HG03175 (cell line): ENCODE results near the gene PRCD.
"Not testable (repeated sequence)": the region's sequence is repeated elsewhere in the genome, so short reads cannot be mapped to it uniquely, and the experiment has no call there.

Source experiments
- ATAC-seq: cut with Tn5 transposase; IDR thresholded peaks from one replicate; pipeline ENCODE4 v1.9.1; 2021; ENCODE audit warnings: mild to moderate bottlenecking, moderate library complexity; ENCODE audit not compliant: unreplicated experiment

PRCD gene

GRCh38 chr17:76551685-76552084 lies 11.8 kb downstream of the PRCD start:
- no peak for ATAC-seq

DNA sequence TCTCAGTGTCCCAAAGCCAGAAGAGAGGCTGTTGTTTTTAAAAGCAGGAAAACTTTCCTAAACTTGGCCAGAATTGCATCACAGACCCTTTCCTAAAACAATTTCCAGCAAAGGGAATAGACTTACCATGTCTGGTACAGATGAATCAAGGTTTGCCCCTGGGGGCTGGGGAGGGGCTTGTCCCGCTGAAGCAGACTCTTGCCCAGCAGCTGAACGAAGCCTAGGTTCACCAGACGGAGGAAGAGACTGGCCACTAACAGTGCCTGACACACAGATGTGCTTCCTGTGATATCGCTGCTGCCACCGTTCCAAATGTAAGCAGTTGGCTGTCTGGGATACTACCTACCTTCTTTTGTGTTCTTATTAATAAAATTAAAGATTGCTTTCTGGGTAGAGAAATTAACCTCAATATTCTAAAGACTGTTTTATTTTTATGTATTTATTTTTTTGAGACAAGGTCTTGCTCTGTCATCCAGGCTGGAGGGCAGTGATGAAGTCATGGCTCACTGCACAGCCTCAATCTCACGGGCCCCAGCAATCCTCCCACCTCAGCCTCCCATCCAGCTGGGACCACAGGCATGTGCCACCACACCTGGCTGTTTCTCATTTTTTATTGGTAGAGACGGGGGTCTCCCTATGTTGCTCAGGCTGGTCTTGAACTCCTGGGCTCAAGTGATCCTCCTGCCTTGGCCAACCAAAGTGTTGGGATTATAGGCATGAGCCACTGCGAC lies 13.5 kb downstream of the PRCD start:
- no peak for ATAC-seq

GRCh38 chr17:76554131-76554530 lies 14.3 kb downstream of the PRCD start:
- ATAC-seq, result no peak

- ATAC-seq, result no peak
Measured at GRCh38 chr17:76556765-76557367, 17.0 kb downstream of the PRCD start.

DNA sequence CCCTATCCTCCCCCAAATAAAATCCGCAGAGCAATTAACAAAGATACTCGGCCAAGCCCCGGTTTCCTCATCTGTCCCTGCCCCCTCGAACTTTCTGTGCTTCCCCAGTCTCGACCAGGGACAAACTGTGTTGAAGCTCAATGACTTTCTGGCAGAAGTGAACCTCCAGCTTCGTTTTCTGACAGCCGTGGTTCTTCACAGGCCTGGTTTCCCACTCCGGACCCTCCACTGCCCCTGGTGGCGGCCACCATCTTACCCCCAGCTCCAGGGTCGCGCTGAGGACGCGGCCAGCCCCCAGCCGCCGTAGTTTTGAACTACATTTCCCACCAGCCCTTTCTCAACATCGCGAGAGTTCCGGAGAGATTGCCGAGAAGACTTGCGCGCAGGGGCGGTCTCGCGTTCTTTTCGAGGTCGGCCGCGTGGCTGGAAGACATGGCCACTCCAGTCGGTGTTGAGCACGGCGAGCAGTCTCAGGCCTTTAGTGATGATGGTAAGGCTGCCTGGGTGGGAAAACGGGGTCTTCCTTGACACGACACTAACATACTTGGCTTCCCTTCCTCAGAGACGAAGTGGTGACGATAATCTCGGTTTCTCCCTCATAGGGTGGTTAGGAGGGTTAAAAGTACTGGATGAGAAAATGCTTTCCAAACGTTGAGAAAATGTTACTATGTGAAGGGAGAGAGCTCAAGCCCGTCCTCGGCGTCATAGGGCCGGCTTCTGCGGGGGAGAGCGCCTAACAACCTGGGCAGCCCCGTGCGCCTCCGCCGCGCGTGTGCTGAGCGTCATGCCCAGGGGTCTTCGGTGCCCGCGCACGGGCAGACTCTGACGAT lies 17.7 kb downstream of the PRCD start:
- peak; percentile 87 for ATAC-seq

- no peak for ATAC-seq
Measured at GRCh38 chr17:76558198-76559095, 18.6 kb downstream of the PRCD start.

- ATAC-seq, result not testable (repeated sequence)
Measured at GRCh38 chr17:76559460-76559859, 19.6 kb downstream of the PRCD start.

GRCh38 chr17:76560036-76560876 lies 20.4 kb downstream of the PRCD start:
- no peak for ATAC-seq

DNA sequence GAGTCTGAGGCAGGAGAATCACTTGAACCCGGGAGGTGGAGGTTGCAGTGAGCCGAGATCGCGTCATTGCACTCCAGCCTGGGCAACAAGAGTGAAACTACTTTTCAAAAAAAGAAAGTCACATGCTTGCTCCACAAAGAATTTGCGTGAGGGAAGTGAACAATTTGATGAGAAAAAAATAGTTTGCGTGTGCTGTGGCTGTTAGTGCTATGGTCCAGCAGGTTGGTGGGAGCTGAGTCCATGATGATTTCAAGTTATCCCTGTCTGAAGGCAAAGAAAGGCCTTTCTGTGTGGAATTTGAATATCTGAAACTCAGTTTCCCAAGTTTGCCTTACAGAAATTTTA lies 21.0 kb downstream of the PRCD start:
- ATAC-seq, result no peak

- no peak for ATAC-seq
Measured at GRCh38 chr17:76561332-76561731, 21.5 kb downstream of the PRCD start.

DNA sequence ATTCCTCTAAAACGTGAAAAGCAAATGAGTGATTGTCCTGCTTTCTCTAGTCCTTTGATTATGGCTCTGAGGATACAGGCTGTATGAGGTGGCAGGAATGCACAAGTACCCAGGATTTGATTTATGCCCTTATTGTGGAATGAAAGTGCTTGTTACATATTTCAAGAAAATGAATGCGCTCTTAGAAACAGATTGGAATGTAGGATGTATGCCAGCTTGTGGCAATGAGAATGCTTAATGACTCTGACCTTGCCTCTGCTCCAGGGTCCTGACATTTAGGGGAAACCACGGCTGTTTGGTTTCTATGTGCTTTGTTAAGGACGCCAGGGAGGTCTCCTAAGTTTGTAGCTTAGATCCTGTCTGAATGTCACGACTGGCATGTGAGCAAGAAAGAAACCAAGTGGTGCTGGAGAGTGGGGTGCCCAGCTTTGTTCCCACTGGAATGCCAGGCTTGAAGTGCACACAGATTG lies 22.0 kb downstream of the PRCD start:
- ATAC-seq, result no peak

- no peak for ATAC-seq
Measured at GRCh38 chr17:76562734-76563148, 22.9 kb downstream of the PRCD start.

GRCh38 chr17:76563359-76563758 lies 23.5 kb downstream of the PRCD start:
- ATAC-seq, result not testable (repeated sequence)

GRCh38 chr17:76564991-76565727 lies 25.3 kb downstream of the PRCD start:
- not testable (repeated sequence) for ATAC-seq

DNA sequence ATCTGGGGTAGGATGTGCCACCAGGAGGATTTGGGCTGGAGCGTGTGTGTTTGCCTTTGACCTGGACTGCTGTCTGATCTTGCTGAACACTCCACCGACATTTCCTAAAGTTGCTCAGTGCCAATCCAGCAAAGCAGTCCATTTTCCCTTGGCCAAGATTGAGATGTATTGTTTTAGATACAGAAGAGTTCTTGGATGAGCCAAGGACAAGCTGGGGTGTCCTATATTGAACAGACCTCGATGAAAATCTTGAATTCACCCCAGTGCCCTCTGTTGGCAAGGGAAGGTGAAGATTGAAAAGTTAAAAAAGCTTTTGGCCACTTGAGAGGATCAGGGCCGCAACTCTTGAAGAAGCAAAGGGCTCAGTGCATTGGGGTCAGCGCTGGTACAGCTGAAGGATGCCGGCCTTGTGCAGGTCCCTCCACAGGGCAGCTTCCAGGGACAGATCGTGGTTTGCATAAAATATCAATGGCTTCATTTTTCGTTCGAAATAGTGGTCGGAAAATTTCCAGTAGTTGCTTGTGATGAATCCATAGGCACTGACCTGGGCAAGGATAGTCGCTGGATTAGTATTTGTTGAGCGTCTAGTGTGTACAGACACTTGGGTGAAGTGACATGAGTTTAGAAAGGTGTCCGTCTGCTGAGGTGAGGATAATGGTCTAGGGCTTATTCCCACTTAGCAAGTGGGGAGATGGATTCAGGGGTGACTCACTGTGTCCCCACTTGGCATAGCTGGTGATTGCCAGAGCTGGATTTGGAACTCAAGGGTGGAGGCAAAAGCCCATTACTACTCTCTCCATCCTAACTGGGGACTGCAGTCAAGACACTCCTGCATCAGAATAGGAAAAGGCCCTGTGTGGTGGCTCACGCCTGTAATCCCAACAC lies 26.1 kb downstream of the PRCD start:
- ATAC-seq, result no peak

GRCh38 chr17:76566613-76566943 lies 26.7 kb downstream of the PRCD start:
- ATAC-seq, result no peak

GRCh38 chr17:76566988-76567431 lies 27.2 kb downstream of the PRCD start:
- ATAC-seq, result no peak
